GM23248 (cell line): ENCODE data around the gene TSPAN12.

Experiments used
- EZH2 ChIP-seq: fragments of 200-600 bp; sonication (generic); IDR thresholded peaks from 2 replicates; pipeline ENCODE4 v1.6.1; 2018; ENCODE audit warnings: antibody characterized with exemption, mild to moderate bottlenecking; ENCODE audit not compliant: insufficient read depth, poor library complexity, severe bottlenecking
- EZH2phosphoT487 ChIP-seq: fragments of 200-600 bp; sonication (generic); IDR thresholded peaks from 2 replicates; pipeline ENCODE4 v1.6.1; 2018; ENCODE audit warnings: antibody characterized with exemption, moderate library complexity, mild to moderate bottlenecking, low read depth; ENCODE audit not compliant: insufficient read depth

DNA sequence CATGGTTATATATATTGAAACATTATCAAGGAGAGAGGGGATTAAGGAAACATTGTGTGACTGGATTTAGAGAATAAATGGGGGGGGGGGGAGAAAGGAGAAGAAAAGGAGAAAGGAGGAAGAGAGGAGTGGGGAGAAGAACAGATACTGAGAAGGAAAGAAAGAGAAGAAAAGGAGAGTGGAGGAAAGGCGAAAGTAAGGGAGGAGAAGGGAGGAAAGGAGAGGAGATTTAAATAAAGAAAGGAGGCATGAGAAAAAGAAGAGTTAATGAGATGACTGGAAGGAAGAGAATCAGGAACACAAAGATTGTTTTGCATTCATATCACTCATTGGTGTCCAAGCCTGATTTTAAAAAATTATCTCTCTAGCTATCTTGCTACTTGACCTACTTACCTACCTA lies 16.1 kb upstream of the TSPAN12 start:
- TF ChIP-seq EZH2phosphoT487 (no peak), EZH2 (no peak)
